GM19025 (cell line): ENCODE results near the gene HP1BP3.

Experiments used
- ATAC-seq: cut with Tn5 transposase; IDR thresholded peaks from one replicate; pipeline ENCODE4 v1.9.1; 2021; ENCODE audit warnings: mild to moderate bottlenecking, low read depth, moderate library complexity; ENCODE audit not compliant: unreplicated experiment

HP1BP3 gene

GRCh38 chr1:20715406-20715805, 71.7 kb downstream of the HP1BP3 start:
- no peak for ATAC-seq

DNA sequence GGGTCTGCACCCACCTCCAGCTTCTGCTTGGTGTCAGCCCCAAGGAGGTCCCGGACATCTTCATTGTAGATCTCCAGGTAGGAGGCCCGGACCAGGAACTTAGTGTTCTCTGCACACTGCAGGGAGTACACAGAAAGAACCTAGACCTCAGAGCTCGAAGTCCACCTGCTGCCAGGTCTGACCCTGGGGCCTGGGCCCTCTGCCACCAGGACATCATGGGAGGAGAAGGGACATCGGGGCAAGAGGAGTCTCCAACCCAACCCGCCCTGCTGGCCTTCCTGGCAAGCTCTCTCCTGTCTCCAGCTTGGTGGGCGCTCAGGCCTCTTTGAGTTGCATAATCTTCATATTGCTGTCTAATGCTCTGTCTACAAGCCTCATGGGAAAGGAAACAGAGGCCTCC, 73.7 kb downstream of the HP1BP3 start:
- no peak for ATAC-seq

DNA sequence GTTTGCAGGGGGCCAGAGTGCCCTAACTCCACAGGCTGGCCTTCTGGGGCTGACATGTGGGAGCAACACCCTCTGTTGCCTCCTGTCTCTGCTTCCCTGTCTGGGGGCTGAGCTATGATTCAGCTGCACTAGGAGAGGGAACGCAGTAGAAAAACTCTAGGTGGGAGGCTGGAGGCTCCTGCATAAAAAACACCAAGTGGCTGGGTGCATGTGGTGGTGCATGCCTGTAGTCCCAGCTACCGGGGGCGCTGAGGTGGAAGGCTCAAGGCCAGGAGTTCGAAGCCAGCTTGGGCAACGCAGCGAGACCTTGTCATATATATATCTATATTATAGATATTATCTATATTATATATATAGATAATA, 74.9 kb downstream of the HP1BP3 start:
- no peak for ATAC-seq

GRCh38 chr1:20711285-20712214, 75.6 kb downstream of the HP1BP3 start:
- no peak for ATAC-seq

- no peak for ATAC-seq
Measured at GRCh38 chr1:20710469-20711284, 76.4 kb downstream of the HP1BP3 start.

DNA sequence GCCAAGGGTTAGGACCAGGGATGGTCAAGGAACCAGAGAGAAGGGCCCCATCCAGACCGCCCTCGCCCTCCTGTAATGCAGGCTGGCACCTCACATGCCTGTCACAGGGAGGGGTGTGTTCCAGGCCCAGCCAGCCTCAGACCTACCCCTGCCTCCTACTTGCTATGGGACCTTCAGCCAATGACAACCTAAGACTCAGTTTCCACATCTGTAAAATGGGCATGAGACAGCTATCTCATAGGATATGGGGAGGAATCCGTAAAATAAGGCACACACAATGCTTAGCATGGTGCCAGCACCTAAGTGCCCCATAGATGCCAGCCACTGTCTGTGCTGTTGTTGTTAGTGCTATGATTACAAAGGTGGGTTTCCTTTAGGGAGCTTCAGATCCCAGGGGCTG, 77.2 kb downstream of the HP1BP3 start:
- ATAC-seq: no peak

DNA sequence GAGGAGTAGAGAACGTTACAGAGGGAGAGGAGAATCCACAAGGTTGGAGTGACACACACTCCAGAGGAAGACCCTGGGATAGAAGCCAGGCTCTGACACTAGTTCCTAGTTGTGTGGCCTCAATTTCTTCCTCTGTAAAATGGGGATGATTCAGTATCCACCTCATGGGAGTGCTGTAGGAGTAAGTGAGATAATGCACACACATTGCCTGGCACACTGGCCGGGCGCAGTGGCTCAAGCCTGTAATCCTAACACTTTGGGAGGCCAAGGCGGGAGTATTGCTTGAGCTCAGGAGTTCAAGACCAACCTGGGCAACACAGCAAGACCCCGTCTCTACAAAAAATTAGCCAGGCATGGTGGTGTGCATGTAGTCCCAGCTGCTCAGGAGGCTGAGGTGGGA, 78.2 kb downstream of the HP1BP3 start:
- ATAC-seq: no peak

DNA sequence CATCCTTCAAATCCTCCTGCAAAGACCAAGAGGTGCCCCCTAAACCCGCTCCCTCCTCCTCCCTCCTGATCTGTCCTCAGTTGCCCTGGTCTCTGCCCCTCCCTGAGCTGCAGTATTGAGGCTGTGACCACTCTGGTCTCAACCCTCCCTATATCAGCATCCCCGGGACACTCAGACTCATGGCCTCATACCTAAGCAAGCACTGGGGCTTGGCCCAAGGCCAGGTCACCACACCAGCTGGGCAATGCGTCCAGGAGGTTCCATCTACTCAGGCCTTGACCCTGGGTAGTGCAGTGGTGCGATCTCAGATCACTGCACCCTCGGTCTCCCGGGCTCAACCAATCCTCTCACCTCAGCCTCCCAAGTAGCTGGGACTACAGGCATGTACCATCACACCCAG, 79.0 kb downstream of the HP1BP3 start:
- ATAC-seq: no peak

DNA sequence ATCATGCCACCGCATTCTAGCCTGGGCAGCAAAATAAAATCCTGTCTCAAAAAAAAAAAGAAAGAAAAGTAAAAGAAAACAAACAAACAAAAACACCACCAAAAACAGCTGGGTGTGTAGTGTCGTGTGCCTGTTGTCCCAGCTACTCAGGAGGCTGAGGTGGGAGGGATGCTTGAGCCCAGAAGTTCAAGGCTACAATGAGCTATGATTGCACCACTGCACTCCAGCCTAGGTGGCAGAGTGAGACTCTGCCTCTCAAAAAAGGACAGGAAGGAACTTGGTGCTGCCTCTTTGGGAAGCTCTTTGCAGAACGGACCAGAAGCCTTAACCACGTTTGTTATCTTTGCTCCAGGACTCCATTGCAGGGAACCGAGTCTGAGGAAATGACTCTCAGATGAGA, 80.3 kb downstream of the HP1BP3 start:
- ATAC-seq: no peak

GRCh38 chr1:20705203-20705755, 81.8 kb downstream of the HP1BP3 start:
- no peak for ATAC-seq

DNA sequence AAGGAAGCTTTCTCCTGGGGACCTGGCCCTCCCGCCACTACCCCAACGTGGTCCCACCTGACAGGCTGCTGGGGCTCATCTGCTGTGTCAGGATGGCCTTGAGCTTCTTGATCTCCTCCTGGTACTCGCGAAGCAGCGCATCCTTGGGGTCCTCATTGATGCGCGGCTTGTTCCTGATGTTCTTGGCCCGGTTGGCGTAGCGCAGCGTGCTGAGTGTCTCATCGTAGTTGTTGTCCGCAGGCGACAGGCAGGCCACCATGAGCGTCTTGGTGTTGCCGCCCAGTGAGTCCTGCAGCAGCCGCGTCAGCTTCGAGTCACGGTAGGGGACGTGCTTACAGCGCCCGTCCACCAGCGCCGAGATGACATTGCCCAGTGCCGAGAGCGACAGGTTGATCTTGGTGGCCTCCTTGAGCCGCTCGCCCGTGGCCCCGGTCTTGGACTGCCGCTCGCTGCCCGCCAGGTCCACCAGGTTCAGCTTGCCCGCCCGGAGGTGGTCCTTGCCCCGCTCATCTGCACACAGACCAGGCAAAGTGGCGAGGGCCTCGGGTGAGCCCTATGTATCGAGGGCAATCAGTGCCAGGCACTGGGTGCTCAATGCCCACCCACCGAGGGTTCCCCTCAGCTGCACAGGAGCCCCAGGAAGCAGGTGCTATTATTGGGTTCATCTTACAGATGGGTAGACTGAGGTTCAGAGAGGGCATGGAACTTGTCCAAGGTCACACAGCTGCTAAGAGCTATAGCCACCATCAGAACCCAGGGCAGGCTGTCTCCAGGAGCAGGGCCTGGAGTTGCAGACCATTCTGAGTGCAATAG, 82.5 kb downstream of the HP1BP3 start:
- no peak for ATAC-seq

DNA sequence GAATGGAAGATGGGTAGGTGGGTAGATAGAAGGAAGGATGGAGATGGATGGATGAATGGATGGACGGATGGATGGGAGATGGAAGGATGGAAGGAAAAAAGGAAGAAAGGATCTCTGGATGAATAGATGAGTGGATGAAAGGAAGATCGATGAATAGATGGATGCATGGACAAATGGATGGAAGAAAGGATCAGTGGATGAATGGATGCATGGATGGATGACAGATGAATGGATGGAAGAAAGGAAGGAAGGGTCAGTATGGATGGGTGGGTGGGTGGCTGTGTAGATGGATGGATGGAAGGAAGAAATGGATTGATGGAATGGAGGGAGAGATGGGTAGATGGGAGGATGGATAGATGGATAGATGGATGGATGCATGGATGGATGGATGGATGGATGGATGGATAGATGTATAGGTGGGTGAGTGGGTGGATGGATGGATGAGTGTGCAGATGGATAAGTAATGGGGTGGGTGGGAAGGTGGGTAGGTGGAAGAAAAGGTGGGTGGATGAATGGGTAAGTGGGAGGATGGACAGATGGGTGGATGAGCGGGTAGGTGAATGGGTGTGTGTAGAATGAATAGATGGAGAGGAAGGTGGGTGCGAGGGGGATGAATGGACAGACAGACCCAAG, 83.9 kb downstream of the HP1BP3 start:
- no peak for ATAC-seq

- no peak for ATAC-seq
Measured at GRCh38 chr1:20702416-20702815, 84.7 kb downstream of the HP1BP3 start.

GRCh38 chr1:20701847-20702246, 85.3 kb downstream of the HP1BP3 start:
- ATAC-seq: no peak

DNA sequence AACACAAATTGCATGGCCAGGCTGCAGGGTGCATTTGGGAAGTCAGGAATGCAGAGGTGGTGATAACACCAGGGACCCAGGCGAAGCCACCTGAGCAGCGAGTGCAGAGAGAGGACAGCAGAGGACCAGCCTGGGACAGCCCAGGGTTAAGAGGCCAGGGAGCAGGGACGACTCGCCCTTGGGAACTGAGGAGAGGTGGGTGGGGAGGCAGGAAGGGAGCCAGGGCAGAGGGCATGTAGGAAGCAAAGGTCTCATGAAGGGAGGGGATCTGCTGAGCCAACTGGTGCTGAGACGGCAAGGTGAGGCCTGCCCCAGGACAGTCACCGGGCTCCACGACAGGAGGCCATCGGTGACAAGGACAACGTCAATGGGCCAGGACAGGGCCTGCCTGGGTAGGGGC, 85.7 kb downstream of the HP1BP3 start:
- no peak for ATAC-seq

DNA sequence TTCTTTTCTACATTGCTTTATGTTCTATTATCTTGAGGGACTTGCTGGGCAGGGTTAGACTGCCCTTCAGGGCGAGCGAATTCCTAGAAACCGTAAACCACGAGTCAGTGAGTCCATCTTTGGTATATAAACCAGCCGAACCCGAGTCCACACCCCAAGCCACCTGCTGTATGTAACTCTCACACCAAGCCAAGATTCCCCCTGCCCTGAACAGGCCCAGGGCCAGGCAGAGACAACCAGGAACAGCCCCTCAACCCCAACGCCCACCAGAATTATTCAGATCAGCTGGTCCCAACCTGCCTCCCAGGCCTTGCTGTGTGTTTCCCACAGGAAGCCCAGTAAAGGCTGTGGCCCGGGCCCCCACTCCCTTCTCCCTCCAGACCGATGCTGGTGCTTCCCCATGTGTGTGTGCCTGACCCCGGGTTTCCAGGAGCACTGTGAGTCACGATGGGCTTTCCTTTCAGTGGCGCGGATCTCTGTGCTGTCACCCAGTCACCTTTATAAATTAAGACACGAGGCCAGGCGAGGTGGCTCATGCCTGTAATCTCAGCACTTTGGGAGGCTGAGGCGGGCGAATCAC, 86.4 kb downstream of the HP1BP3 start:
- ATAC-seq: no peak

GRCh38 chr1:20699558-20699957, 87.5 kb downstream of the HP1BP3 start:
- no peak for ATAC-seq

- ATAC-seq: no peak
Measured at GRCh38 chr1:20698195-20698910, 88.8 kb downstream of the HP1BP3 start.

DNA sequence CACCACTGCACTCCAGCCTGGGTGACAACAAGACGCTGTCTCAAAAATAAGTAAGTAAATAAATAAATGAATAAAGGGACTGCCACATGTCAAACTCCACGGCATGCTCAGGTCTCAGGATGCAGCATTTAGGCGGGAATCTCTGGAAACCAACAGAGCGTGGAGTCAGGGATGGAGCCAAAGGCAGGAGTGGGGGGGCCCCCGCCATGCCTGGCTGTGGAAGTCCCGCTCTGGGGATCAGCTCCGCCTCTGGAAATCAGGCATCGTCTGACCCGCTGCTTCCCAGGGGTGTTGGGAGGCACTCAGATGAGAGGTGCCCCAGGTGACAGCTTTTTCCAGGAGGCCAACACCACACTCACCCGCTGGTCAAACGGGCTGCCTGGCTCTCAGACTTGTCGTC, 89.5 kb downstream of the HP1BP3 start:
- no peak for ATAC-seq
